Type B pancreatic cell (in vitro differentiated cells): Measurements from ENCODE around the gene BAG2. TPM values are rescaled to one million over a fixed set of nuclear protein-coding genes. Genes with fewer than 3 reads are reported as not detected.

Source experiments
- DNase-seq: peaks from one replicate; pipeline ENCODE4 v3.0.0; 2021; ENCODE audit warnings: mixed read lengths; ENCODE audit not compliant: unreplicated experiment; ENCODE audit errors: extremely low spot score
- H3K27ac Mint-ChIP-seq: 2 replicates; pipeline ENCODE4 v1.8.0; 2021; ENCODE audit warnings: mild to moderate bottlenecking, mixed read lengths
- H3K27me3 Mint-ChIP-seq: 2 replicates; pipeline ENCODE4 v1.8.0; 2021; ENCODE audit warnings: mixed read lengths
- H3K36me3 Mint-ChIP-seq: 2 replicates; pipeline ENCODE4 v1.8.0; 2021; ENCODE audit warnings: mixed read lengths
- H3K4me1 Mint-ChIP-seq: one replicate; pipeline ENCODE4 v1.8.0; 2021; ENCODE audit warnings: mixed read lengths; ENCODE audit not compliant: unreplicated experiment
- H3K4me3 Mint-ChIP-seq: 2 replicates; pipeline ENCODE4 v1.8.0; 2021; ENCODE audit warnings: mild to moderate bottlenecking, mixed read lengths
- H3K9me3 Mint-ChIP-seq: 2 replicates; pipeline ENCODE4 v1.8.0; 2021; ENCODE audit warnings: mixed read lengths
- CTCF ChIP-seq: fragments of 200-600 bp; sonication (generic); conservative IDR thresholded peaks from 2 replicates; pipeline ENCODE4 v1.5.0; 2021; ENCODE audit warnings: antibody characterized with exemption, mild to moderate bottlenecking
- total RNA-seq: library from RNA; stranded (reverse); gene quantifications from 2 replicates; pipeline ENCODE4 v1.2.1, GENCODE V29; 2021; ENCODE audit warnings: low replicate concordance

BAG2 gene
- total RNA-seq, 1 donor from 2014 or later = 3.8 TPM

GRCh38 chr6:57135885-57136284 lies 36.2 kb upstream of the BAG2 start:
- Mint-ChIP-seq H3K27me3 (no peaks in the 10 kb centered on the region), H3K9me3 (no peaks in the 10 kb centered on the region), H3K36me3 (peaks cover 31% of the 10 kb centered on the region), H3K4me3 (no peak overlapping the region), H3K4me1 (no peaks in the 10 kb centered on the region), H3K27ac (no peak overlapping the region)
- no peak for TF ChIP-seq CTCF
- no peak for DNase-seq

- Mint-ChIP-seq H3K9me3 (no peaks in the 10 kb centered on the region), H3K27me3 (no peaks in the 10 kb centered on the region), H3K36me3 (peaks cover 36% of the 10 kb centered on the region), H3K27ac (no peak overlapping the region), H3K4me3 (no peak overlapping the region), H3K4me1 (no peaks in the 10 kb centered on the region)
- no peak for DNase-seq
- TF ChIP-seq CTCF = no peak
Measured at GRCh38 chr6:57137350-57137749, 34.8 kb upstream of the BAG2 start.

GRCh38 chr6:57138026-57138425 lies 34.1 kb upstream of the BAG2 start:
- TF ChIP-seq CTCF = no peak
- Mint-ChIP-seq H3K27ac (no peak overlapping the region), H3K36me3 (peaks cover 39% of the 10 kb centered on the region), H3K27me3 (no peaks in the 10 kb centered on the region), H3K4me3 (no peak overlapping the region), H3K9me3 (no peaks in the 10 kb centered on the region), H3K4me1 (no peaks in the 10 kb centered on the region)
- DNase-seq = no peak

- Mint-ChIP-seq H3K27me3 (no peaks in the 10 kb centered on the region), H3K9me3 (no peaks in the 10 kb centered on the region), H3K27ac (no peak overlapping the region), H3K4me1 (no peaks in the 10 kb centered on the region), H3K4me3 (no peak overlapping the region), H3K36me3 (peaks cover 41% of the 10 kb centered on the region)
- no peak for TF ChIP-seq CTCF
- DNase-seq = no peak
Measured at GRCh38 chr6:57141451-57142177, 30.5 kb upstream of the BAG2 start.

GRCh38 chr6:57142178-57142525 lies 30.0 kb upstream of the BAG2 start:
- H3K4me3 Mint-ChIP-seq = no peak overlapping the region
- H3K27me3 Mint-ChIP-seq = no peaks in the 10 kb centered on the region
- no peak for DNase-seq
- no peak overlapping the region for H3K27ac Mint-ChIP-seq
- H3K36me3 Mint-ChIP-seq = peaks cover 36% of the 10 kb centered on the region
- H3K4me1 Mint-ChIP-seq = no peaks in the 10 kb centered on the region
- no peaks in the 10 kb centered on the region for H3K9me3 Mint-ChIP-seq
- no peak for TF ChIP-seq CTCF
